GM18867 (cell line): ENCODE measurements around the gene SLC22A5.

ENCODE experiments used
- ATAC-seq: cut with Tn5 transposase; IDR thresholded peaks from one replicate; pipeline ENCODE4 v1.9.1; 2021; ENCODE audit warnings: mild to moderate bottlenecking, moderate library complexity; ENCODE audit not compliant: unreplicated experiment

The SLC22A5 gene

GRCh38 chr5:132365213-132365612, 4.3 kb upstream of the SLC22A5 start:
- ATAC-seq: no peak

DNA sequence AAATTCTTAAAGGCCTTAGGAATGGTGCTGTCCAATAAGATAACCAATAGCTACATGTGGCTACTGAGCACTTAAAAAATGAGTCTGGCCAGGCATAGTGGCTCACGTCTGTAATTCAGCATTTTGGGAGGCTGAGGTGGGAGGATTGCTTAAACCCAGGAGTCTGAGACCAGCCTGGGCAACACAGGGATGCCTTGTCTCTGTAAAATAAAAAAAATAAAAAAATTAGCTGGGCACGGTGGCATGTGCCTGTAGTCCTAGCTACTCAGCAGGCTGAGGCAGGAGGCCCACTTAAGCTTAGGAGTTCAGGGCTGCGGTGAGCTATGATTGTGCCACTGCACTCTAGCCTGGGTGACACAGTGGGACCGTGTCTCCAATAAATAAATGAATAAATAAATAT, 1.3 kb upstream of the SLC22A5 start:
- ATAC-seq: no peak

DNA sequence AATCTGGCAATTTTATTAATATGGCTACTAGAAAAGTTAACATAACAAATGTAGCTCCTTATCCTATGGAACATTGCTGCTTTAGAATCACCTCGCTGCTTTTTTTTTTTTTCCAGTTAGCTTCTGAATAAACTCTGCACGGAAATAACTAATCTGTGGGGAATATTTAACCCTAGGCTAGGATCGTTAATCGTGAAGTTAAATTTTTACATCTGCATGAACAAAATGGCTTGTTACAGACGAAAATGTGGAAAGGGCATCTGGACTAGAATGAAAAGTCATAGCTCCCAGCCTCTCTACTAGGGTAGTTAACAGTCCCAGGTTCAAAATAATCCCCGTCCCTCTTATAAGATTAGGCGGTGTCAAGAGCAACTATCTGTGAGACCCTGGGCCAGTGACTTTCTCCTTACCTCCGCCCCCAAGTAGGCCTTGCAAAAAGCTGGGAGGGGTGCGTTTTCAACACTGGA, 470 bp upstream of the SLC22A5 start:
- no peak for ATAC-seq

GRCh38 chr5:132370181-132370970, 866 bp downstream of the SLC22A5 start:
- no peak for ATAC-seq

GRCh38 chr5:132370971-132371602, 1.6 kb downstream of the SLC22A5 start:
- ATAC-seq: no peak

DNA sequence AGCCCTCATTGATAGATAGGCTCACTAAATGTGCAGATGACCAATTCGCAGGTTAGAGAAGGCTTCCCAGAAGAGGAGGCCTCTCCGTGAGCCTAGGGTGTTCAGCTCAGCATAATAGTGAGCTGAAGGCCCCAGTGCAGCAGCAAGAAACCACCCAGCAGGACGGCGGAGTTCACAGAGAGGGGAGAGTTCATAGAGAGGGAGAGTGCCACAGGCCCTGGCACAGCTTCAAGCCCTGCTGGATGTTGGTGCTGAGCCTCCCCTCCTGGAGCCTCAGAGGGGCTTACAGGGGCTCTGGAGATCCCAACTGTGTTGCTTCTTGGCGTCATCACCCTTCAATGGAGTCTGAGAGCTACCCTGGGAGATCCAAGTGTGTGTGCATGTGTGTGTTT, 2.1 kb downstream of the SLC22A5 start:
- ATAC-seq: no peak

DNA sequence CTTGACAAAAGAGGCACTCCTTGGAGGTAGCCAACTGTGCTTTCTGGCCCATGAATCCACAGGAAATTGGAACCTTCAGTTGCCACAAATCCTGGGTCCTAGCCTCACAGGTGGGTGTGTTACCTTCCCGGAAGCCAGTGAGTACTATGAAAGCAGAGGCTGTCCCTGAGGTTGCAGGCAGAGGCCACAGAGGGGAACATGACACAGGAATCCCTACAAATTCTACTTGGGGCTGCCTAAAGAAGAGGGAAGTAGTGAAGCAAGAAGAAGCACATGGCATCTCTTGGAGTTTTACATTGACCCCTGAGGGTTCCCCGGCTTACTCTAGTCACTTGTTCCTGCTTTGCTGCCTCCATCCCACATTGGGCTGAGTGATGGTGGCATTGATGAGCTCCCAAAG, 2.6 kb downstream of the SLC22A5 start:
- ATAC-seq: no peak

- no peak for ATAC-seq
Observed at GRCh38 chr5:132372542-132372941, 3.0 kb downstream of the SLC22A5 start.

- ATAC-seq: no peak
Observed at GRCh38 chr5:132375957-132376356, 6.4 kb downstream of the SLC22A5 start.

DNA sequence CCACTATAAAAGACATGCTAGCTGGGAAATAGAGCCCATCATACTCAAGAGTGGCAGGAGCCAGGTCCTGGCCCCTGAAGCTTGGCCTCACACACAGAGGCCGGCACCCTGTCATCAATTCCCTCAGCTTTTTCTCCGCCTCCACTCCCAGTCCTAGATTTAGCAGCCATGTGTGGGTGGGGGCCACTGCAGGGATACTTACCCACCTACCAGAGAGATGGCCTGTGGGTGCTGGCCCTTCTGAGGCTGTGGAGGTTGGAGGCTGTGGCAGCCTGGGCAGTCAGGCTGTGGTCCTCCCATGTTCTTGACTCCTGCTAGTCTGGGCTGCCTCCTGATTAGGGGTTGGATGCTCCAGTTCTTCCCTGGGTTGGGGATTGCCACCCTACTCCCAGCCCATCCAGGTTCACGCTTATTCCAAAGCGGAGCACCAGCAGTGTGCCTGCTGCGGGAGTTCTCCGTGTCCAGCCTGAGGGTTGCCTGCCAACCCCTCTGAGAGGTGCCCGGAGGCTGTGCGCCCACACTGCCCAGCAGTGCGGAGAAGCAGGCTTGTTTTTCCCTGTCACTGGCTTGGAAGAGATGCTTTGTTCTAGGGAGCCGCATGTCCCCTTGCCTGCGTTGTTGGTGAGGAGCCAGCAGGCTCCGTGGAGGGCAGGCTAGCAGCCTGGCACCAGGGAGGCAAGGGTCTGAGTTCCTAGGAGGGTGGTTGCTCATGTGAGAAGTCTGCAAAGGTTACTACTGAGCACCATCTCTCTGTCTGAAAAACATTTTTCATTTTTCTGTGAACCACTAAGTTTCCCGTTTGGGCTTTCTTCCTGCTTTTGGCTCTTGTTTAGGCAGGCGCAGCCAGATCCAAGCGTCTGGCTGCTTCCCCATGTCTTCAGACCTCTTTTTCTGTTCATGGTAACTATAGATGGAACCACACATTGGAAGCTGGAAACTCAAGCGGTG, 7.5 kb downstream of the SLC22A5 start:
- no peak for ATAC-seq

GRCh38 chr5:132377738-132378137, 8.2 kb downstream of the SLC22A5 start:
- ATAC-seq: no peak

- ATAC-seq: no peak
Observed at GRCh38 chr5:132378580-132378979, 9.1 kb downstream of the SLC22A5 start.

DNA sequence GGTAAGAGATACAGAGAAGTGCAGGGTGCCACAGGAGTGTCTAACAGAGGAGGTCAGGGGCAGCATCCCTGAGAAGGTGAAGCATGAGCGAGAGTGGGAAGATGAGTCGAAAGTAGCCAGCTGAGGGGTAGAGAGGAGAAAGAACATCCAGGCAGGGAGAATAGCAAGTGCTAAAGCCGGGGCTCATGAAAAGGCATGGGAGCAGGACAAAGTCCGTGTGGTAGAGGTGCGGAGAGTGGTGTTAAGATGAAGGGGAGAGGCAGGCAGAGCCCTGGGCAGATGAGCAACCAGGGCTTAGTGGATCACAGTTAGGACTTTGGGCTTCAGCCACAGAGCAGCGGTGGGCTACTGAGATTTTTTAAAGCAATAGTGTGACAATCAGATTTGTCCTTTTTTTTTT, 10.5 kb downstream of the SLC22A5 start:
- ATAC-seq: no peak

- ATAC-seq: no peak
Observed at GRCh38 chr5:132380741-132381140, 11.2 kb downstream of the SLC22A5 start.

- ATAC-seq: no peak
Observed at GRCh38 chr5:132381614-132382013, 12.1 kb downstream of the SLC22A5 start.

GRCh38 chr5:132383261-132383660, 13.8 kb downstream of the SLC22A5 start:
- ATAC-seq: no peak

DNA sequence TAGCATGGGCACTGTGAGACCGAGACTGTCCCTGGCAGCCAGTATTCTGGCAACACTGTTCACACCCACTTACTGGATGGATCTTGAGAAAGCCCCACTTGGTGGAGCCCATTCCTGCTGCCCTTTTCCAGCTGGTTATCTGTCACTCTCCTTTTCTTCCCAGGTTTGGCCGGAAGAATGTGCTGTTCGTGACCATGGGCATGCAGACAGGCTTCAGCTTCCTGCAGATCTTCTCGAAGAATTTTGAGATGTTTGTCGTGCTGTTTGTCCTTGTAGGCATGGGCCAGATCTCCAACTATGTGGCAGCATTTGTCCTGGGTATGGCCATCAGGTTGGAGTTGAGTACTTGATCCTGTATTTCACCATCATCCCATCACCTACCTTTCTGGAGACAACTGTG, 14.5 kb downstream of the SLC22A5 start:
- no peak for ATAC-seq

- ATAC-seq: no peak
Observed at GRCh38 chr5:132384506-132385050, 15.1 kb downstream of the SLC22A5 start.

- peak; percentile 42 for ATAC-seq
Observed at GRCh38 chr5:132385326-132386105, 16.0 kb downstream of the SLC22A5 start.

DNA sequence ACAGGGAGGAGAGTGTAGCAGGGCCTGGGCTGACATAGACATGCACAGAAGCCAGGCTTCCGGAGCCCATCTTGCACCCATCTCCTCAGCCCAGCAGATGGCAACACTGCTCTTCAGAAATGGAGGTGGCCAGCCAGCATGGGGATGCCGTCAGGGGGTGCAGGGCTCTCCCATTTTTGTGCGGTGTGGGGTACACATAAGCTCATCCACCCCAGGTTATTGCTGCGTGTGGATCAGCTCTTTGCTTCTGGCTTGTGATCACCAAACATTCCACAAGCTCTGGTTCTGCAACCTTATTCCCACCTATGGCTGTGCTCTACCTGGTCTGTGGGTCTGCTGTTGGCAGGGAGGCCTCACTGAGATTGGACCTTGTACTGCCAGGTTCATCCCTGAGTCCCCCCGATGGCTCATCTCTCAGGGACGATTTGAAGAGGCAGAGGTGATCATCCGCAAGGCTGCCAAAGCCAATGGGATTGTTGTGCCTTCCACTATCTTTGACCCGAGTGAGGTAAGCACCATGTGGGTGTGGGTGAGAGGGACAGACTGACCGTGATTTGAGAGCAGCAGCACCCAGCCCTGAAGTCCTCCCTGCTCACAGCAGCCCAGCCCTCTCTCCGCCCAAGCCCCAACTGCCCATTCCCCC, 17.3 kb downstream of the SLC22A5 start:
- peak; percentile 88 for ATAC-seq
